HepG2 (cell line): ENCODE data around the gene MAN2C1. TPM values are rescaled to one million over a fixed set of nuclear protein-coding genes. Genes with fewer than 3 reads are reported as not detected.
A peak's percentile ranks its signal among the peaks of the same experiment; 100 is the strongest.

Experiments used
- ADNP ChIP-seq: sonication (generic); formaldehyde crosslinking; IDR thresholded peaks from 2 replicates; pipeline ENCODE4 v1.4.0; 2020; ENCODE audit warnings: missing genetic modification reagents
- EHMT2 ChIP-seq: fragments of 200-600 bp; sonication (generic); IDR thresholded peaks from 2 replicates; pipeline ENCODE4 v1.7.0; 2017; ENCODE audit warnings: antibody characterized with exemption, low read depth, low read length, borderline replicate concordance
- ELF4 ChIP-seq: sonication (generic); formaldehyde crosslinking; IDR thresholded peaks from 2 replicates; pipeline ENCODE4 v1.5.0; 2020; ENCODE audit warnings: missing genetic modification reagents, mild to moderate bottlenecking, moderate library complexity, borderline replicate concordance
- PHF21A ChIP-seq: sonication (generic); formaldehyde crosslinking; IDR thresholded peaks from 2 replicates; pipeline ENCODE4 v1.5.0; 2020; ENCODE audit warnings: mild to moderate bottlenecking, missing genetic modification reagents
- RNF219 ChIP-seq: sonication (generic); formaldehyde crosslinking; IDR thresholded peaks from 2 replicates; pipeline ENCODE4 v1.5.0; 2020; ENCODE audit warnings: mild to moderate bottlenecking, missing genetic modification reagents
- SMARCC2 ChIP-seq: fragments of 450-650 bp; IDR thresholded peaks from 2 replicates; pipeline ENCODE4 v1.6.1; 2017; ENCODE audit warnings: antibody characterized with exemption, mild to moderate bottlenecking
- TFDP2 ChIP-seq: sonication (generic); formaldehyde crosslinking; IDR thresholded peaks from 2 replicates; pipeline ENCODE4 v1.4.0; 2020; ENCODE audit warnings: missing genetic modification reagents
- ZFP90 ChIP-seq: sonication (generic); formaldehyde crosslinking; IDR thresholded peaks from 2 replicates; pipeline ENCODE4 v1.8.0; 2022; ENCODE audit warnings: missing genetic modification reagents, mild to moderate bottlenecking, inconsistent platforms, borderline replicate concordance
- ZNF180 ChIP-seq: sonication (generic); formaldehyde crosslinking; IDR thresholded peaks from 2 replicates; pipeline ENCODE4 v1.4.0; 2020; ENCODE audit warnings: low read depth, missing genetic modification reagents, borderline replicate concordance
- ZNF225 ChIP-seq: sonication (generic); formaldehyde crosslinking; IDR thresholded peaks from 2 replicates; pipeline ENCODE4 v1.4.0; 2020; ENCODE audit warnings: mild to moderate bottlenecking, missing genetic modification reagents
- ZNF282 ChIP-seq: fragments of 450-650 bp; IDR thresholded peaks from 2 replicates; pipeline ENCODE4 v1.6.1; 2018; ENCODE audit not compliant: partially characterized antibody
- ZNF318 ChIP-seq: sonication (generic); formaldehyde crosslinking; IDR thresholded peaks from 2 replicates; pipeline ENCODE4 v1.4.0; 2020; ENCODE audit warnings: mild to moderate bottlenecking, missing genetic modification reagents
- ZNF350 ChIP-seq: sonication (generic); formaldehyde crosslinking; IDR thresholded peaks from 2 replicates; pipeline ENCODE4 v1.4.0; 2020; ENCODE audit warnings: mild to moderate bottlenecking, low read depth, missing genetic modification reagents, borderline replicate concordance
- ZNF44 ChIP-seq: sonication (generic); formaldehyde crosslinking; IDR thresholded peaks from 2 replicates; pipeline ENCODE4 v1.5.1; 2020; ENCODE audit warnings: mild to moderate bottlenecking, missing genetic modification reagents
- ZNF597 ChIP-seq: sonication (generic); formaldehyde crosslinking; IDR thresholded peaks from 2 replicates; pipeline ENCODE4 v1.5.0; 2020; ENCODE audit warnings: missing genetic modification reagents
- ZNF841 ChIP-seq: sonication (generic); formaldehyde crosslinking; IDR thresholded peaks from 2 replicates; pipeline ENCODE4 v1.8.1; 2023; ENCODE audit warnings: missing genetic modification reagents, borderline replicate concordance
- polyA plus RNA-seq, 8 experiments: library from polyadenylated mRNA; depleted of rRNA in 3 of 8; stranded (reverse) in 7 of 8; unstranded in 1 of 8; fragments of >200 nt; fragmentation: Illumina TruSeq in 4 of 8; extraction: Trizol in 4 of 8; gene quantifications; 2 replicates each; pipeline versions ENCODE4 v1.2.1 to v1.2.3, GENCODE V29; 2011 to 2016; ENCODE audit warnings: low read depth in 4 of 8, missing spikeins in 1 of 8, mixed read lengths in 1 of 8; ENCODE audit not compliant: insufficient read depth in 1 of 8
- total RNA-seq, 5 experiments: library from RNA; depleted of rRNA; stranded (reverse); fragments of >200 nt; fragmentation: Illumina TruSeq; extraction: Trizol; gene quantifications; 2 replicates each; pipeline ENCODE4 v1.2.3, GENCODE V29; 2016; ENCODE audit warnings: low read depth in 1 of 5

Gene MAN2C1
- total and polyA plus RNA-seq, 2 of the 13 experiments (the other 11 are each of a cell fraction or from before 2014, with no cell fraction given), result 62.6 to 71.0 TPM

GRCh38 chr15:75367913-75368688 lies at the start of gene MAN2C1 (continued):
- TF ChIP-seq RNF219 (CRISPR knock-in tag), result peak; percentile 84; the same call in 1 of the 2 replicates
- TF ChIP-seq SMARCC2, result no peak
- TF ChIP-seq ADNP (CRISPR knock-in tag), result no peak
- TF ChIP-seq ZNF318, result peak; percentile 82; the same call in 1 of the 2 replicates
- no peak; the same call in 1 of the 2 replicates for TF ChIP-seq ZFP90 (CRISPR knock-in tag)
- TF ChIP-seq ZNF225 (CRISPR knock-in tag), result no peak
- TF ChIP-seq ZNF282, result no peak
- peak; percentile 63 for TF ChIP-seq TFDP2 (CRISPR knock-in tag)
- no peak for TF ChIP-seq EHMT2
- no peak; the same call in 1 of the 2 replicates for TF ChIP-seq ZNF44
- TF ChIP-seq ZNF180 (CRISPR knock-in tag), result no peak
- TF ChIP-seq ZNF597 (CRISPR knock-in tag), result no peak
- TF ChIP-seq ZNF841 (CRISPR knock-in tag), result no peak
- peak; percentile 80 for TF ChIP-seq ZNF350
- TF ChIP-seq ELF4 (CRISPR knock-in tag), result peak; percentile 59; the same call in 1 of the 2 replicates
- no peak; the same call in 1 of the 2 replicates for TF ChIP-seq PHF21A
